ENCODE data around the gene DDX54. TPM values are rescaled to one million over a fixed set of nuclear protein-coding genes. Genes with fewer than 3 reads are reported as not detected.
"Not testable (repeated sequence)": the region's sequence is repeated elsewhere in the genome, so short reads cannot be mapped to it uniquely, and the experiment has no call there.

Gene DDX54
- total RNA-seq, 1 donor from 2014 or later = 34.7 TPM

GRCh38 chr12:113120670-113121370 is 64.5 kb downstream of the DDX54 start:
- TF ChIP-seq CTCF (IDR thresholded peaks at IDR 0.05; ENCODE audit: borderline replicate concordance) = no peak
- Histone ChIP-seq H3K4me1 (no peaks in the 10 kb centered on the region), H3K27me3 (ENCODE audit: low read depth) (peaks cover 51% of the 10 kb centered on the region), H3K4me3 (no peak overlapping the region), H3K36me3 (no peaks in the 10 kb centered on the region), H3K27ac (replicated peaks) (no peak overlapping the region), H3K9me3 (replicated peaks) (peaks cover 15% of the 10 kb centered on the region)
- intact Hi-C loops (cut with micrococcal nuclease) = no loop called here
- DNase-seq = no peak

- Histone ChIP-seq H3K36me3 (no peaks in the 10 kb centered on the region), H3K4me1 (no peaks in the 10 kb centered on the region), H3K4me3 (no peak overlapping the region), H3K27me3 (ENCODE audit: low read depth) (peaks cover 52% of the 10 kb centered on the region), H3K27ac (replicated peaks) (no peak overlapping the region), H3K9me3 (replicated peaks) (peaks cover 15% of the 10 kb centered on the region)
- intact Hi-C loops (cut with micrococcal nuclease) = no loop called here
- DNase-seq = no peak
- no peak for TF ChIP-seq CTCF (IDR thresholded peaks at IDR 0.05; ENCODE audit: borderline replicate concordance)
Observed at GRCh38 chr12:113119980-113120669, 65.2 kb downstream of the DDX54 start.

DNA sequence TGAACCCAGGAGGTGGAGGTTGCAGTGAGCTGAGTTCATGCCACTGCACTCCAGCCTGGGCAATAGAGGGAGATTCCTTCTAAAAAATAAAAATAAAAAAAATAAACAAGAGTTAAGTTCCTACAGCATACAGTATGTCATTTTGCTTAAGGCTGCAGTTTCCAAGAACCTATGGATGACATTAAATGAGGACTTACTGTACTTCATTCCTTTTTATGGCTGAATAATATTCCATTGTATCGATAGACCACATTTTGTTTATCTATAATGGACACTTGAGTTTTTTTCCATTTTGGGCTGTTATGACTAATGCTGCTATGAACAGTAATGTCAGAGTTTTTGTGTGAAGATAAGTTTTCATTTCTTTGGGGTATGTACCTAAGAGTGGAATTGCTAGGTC is 67.1 kb downstream of the DDX54 start:
- intact Hi-C loops (cut with micrococcal nuclease) = no loop called here
- no peak for DNase-seq
- Histone ChIP-seq H3K9me3 (replicated peaks) (peaks cover 10% of the 10 kb centered on the region), H3K4me1 (no peaks in the 10 kb centered on the region), H3K27me3 (ENCODE audit: low read depth) (peaks cover 72% of the 10 kb centered on the region), H3K4me3 (no peak overlapping the region), H3K27ac (replicated peaks) (no peak overlapping the region), H3K36me3 (no peaks in the 10 kb centered on the region)
- no peak for TF ChIP-seq CTCF (IDR thresholded peaks at IDR 0.05; ENCODE audit: borderline replicate concordance)

DNA sequence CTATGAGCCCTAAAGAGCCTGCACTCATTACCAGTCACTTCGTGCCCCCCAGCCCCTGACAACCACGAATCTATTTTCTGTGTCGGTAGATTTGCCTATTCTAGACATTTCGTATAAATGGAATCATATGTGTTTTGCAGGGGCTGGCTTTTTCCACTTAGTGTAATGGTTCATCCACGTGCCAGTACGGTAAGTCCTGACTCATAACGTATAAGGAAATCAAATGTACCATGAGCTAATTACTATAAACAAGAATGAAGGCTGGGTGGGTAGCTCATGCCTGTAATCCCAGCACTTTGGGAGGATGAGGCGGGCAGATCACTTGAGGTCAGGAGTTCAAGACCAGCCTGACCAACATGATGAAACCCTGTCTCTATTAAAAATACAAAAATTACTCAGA is 67.6 kb downstream of the DDX54 start:
- H3K27ac ChIP-seq (replicated peaks); DNase-seq; H3K4me3 ChIP-seq; H3K4me1 ChIP-seq; intact Hi-C loops (cut with micrococcal nuclease); H3K9me3 ChIP-seq (replicated peaks); H3K36me3 ChIP-seq: not testable (repeated sequence)
- H3K27me3 ChIP-seq (ENCODE audit: low read depth) = peaks cover 77% of the 10 kb centered on the region

DNA sequence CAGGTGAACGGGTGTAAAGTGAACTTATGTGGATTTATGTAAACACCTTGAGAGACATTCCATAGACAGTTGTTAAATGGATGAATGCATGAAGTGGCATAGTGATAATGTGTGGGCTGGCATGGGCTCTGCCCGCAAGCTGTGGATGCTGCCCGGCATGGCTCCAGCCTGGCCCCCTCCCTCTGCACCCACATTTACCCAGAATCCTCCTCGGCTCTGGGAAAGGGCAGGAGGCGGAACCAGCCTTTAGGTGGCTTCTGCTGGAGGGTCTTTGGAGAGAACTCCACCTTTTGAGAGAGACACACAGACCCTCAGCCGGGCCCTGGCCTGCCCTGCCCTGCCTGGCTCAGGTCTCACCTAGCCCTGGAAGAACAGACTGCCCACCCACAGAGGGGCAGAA is 68.4 kb downstream of the DDX54 start:
- no peak for TF ChIP-seq CTCF (IDR thresholded peaks at IDR 0.05; ENCODE audit: borderline replicate concordance)
- Histone ChIP-seq H3K27ac (replicated peaks) (no peak overlapping the region), H3K36me3 (no peaks in the 10 kb centered on the region), H3K9me3 (replicated peaks) (no peaks in the 10 kb centered on the region), H3K27me3 (ENCODE audit: low read depth) (peaks cover 79% of the 10 kb centered on the region), H3K4me3 (no peak overlapping the region), H3K4me1 (no peaks in the 10 kb centered on the region)
- intact Hi-C loops (cut with micrococcal nuclease) = no loop called here
- no peak for DNase-seq

DNA sequence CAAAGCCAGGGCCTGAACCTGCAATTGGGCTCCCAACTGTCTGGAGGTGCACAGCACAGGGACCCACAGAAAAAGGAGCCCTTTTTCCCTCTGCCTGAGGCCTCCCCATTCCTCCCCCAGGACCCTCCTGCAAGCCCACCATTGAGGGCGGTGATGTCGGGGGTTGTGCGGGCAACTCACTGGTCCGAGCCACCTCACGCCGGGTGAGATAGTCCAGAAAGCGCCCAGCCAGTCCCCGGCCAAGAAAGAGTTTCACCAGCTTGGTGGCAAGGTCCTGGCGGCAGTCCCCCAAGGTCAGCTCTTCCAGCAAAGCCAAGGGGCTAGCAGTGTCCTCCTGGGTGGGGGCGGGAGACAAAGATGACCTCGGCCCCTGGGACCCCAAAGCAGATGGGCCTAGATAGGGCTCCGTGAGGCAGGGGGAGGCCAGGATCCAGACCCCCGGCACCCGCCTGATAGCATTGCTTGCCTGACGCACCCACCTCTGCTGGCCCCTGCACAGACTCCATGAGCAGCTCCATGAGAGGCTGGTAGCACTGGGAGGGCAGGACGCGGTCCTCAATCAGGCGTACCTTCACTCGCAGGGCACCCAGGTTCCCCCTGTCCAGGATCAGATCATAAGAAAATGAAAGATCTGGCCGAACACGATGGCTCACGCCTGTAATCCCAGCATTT is 69.7 kb downstream of the DDX54 start:
- no peak for DNase-seq

More for the DNA sequence above, 69.7 kb downstream of the DDX54 start:
- Histone ChIP-seq H3K36me3 (no peaks in the 10 kb centered on the region), H3K27me3 (ENCODE audit: low read depth) (peaks cover 79% of the 10 kb centered on the region), H3K27ac (replicated peaks) (no peak overlapping the region), H3K4me3 (no peak overlapping the region), H3K9me3 (replicated peaks) (no peaks in the 10 kb centered on the region), H3K4me1 (no peaks in the 10 kb centered on the region)
- intact Hi-C loops (cut with micrococcal nuclease) = no loop called here
- TF ChIP-seq CTCF (IDR thresholded peaks at IDR 0.05; ENCODE audit: borderline replicate concordance) = no peak
